GM12892 (cell line): Measurements from ENCODE around the gene RBM20.

Experiments
- POLR2A ChIP-seq: IDR thresholded peaks from 2 replicates; pipeline ENCODE4 v1.6.1; 2011; ENCODE audit warnings: low read depth, low read length, control low read depth
- POLR2AphosphoS5 ChIP-seq: IDR thresholded peaks from 2 replicates; pipeline ENCODE4 v1.6.1; 2011; ENCODE audit warnings: low read depth, low read length, control low read depth
- TAF1 ChIP-seq: IDR thresholded peaks from 2 replicates; pipeline ENCODE4 v1.6.1; 2011; ENCODE audit warnings: low read depth, mild to moderate bottlenecking, control low read depth, low read length, borderline replicate concordance

DNA sequence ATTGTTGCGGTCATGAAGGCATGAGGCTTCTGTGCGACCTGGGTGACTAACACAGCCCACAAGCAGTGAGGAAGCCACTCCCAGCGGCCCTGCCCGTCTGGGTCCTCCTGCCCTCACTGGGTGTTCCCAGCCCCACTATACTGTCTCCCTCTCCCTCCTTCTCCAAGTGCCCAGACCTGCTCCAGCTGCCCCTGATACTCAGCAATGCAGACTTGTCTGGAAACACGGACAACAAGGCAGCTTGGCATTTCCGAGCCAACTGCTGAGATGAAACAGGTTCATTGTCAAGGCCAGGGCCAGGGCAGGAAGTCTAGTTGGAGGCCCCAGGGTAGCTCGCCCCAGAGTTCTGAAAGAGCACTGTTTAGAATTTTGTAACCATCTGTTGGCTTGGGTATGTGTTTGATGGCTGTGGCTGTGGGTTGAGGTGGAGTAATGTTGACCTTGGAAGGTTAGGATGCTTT, 95.7 kb downstream of the RBM20 start:
- no peak for TF ChIP-seq POLR2A
- no peak for TF ChIP-seq POLR2AphosphoS5
- no peak for TF ChIP-seq TAF1
